ENCODE data around the gene CRTC3. TPM values are rescaled to one million over a fixed set of nuclear protein-coding genes. Genes with fewer than 3 reads are reported as not detected.

The CRTC3 gene
- total RNA-seq, 1 experiment from 2014 or later, result 3.9 TPM

DNA sequence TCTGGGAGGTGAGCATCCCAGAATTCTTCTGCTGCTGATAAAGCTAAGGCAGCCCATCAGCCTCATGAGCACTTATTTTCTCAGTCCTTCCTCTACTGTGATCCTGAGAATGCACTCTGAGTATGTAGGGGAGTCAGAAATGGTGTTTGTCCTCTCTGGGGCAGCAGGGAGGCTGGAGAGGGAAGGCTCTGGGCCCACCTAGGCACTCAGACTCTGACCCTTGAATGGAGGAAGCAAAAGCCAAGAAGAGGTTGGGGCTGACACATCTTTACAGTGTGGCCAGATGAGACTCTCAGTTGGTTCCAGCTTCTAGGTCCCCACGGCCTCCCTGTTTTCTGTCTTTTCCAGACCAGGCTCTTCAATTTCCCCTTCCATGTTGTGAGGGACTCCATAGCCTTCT is 151.3 kb downstream of the CRTC3 start:
- Histone ChIP-seq H4K5ac (ENCODE audit: insufficient read length, low read depth, low read length) (no peak overlapping the region), H3K27me3 (ENCODE audit: insufficient read depth, low read length) (no peaks in the 10 kb centered on the region), H3K4ac (ENCODE audit: low read depth, low read length) (no peak overlapping the region), H3K4me1 (ENCODE audit: insufficient read depth, low read length) (no peaks in the 10 kb centered on the region), H3K27ac (ENCODE audit: insufficient read length, low read depth, low read length) (no peak overlapping the region), H3T11ph (ENCODE audit: low read length) (no peak overlapping the region), H3K56ac (ENCODE audit: insufficient read length, low read depth, low read length) (no peak overlapping the region), H3K79me2 (ENCODE audit: insufficient read depth, low read length) (no peaks in the 10 kb centered on the region), H4K8ac (replicated peaks; ENCODE audit: insufficient read length, low read depth, low read length) (no peak overlapping the region), H3K23me2 (ENCODE audit: insufficient read length, low read depth, low read length, poor library complexity, severe bottlenecking) (no peaks in the 10 kb centered on the region), H3K23ac (ENCODE audit: insufficient read length, low read depth, low read length) (no peak overlapping the region), H2BK120ac (ENCODE audit: low read depth, low read length, poor library complexity, severe bottlenecking) (no peak overlapping the region), H2BK15ac (ENCODE audit: low read depth, low read length) (no peak overlapping the region), H2BK12ac (ENCODE audit: insufficient read length, low read depth, low read length) (no peak overlapping the region), H3K18ac (ENCODE audit: insufficient read length, low read depth, low read length) (no peak overlapping the region), H2BK20ac (ENCODE audit: low read depth, low read length, poor library complexity, severe bottlenecking) (no peak overlapping the region), H4K20me1 (ENCODE audit: control insufficient read depth, insufficient read depth, insufficient read length) (no peaks in the 10 kb centered on the region), H4K91ac (ENCODE audit: insufficient read length, low read depth, low read length) (no peak overlapping the region), H3K9me3 (ENCODE audit: control insufficient read depth, low read depth, low read length) (no peaks in the 10 kb centered on the region), H3K4me2 (ENCODE audit: insufficient read depth, insufficient read length, low read length) (no peak overlapping the region), H2AFZ (ENCODE audit: low read length) (no peak overlapping the region), H3K79me1 (ENCODE audit: insufficient read depth, low read depth, low read length, poor library complexity, severe bottlenecking) (no peaks in the 10 kb centered on the region), H3K14ac (ENCODE audit: insufficient read depth, low read length) (no peak overlapping the region), H3K9ac (ENCODE audit: extremely low read depth, insufficient read length, low read length) (no peak overlapping the region), H2AK5ac (ENCODE audit: insufficient read length, low read length) (no peak overlapping the region), H2BK5ac (ENCODE audit: insufficient read length, low read length) (no peak overlapping the region)
- H3K4me3 Mint-ChIP-seq, result no peak overlapping the region
- H3K9me3 Mint-ChIP-seq, result peaks cover 3% of the 10 kb centered on the region in 2 experiments; a peak in 1 of 5 replicates
- H3K36me3 Mint-ChIP-seq (ENCODE audit: insufficient read depth in 1 of 3, low read depth in 3 of 3), result no peaks in the 10 kb centered on the region
- TF ChIP-seq, protein P1, sequence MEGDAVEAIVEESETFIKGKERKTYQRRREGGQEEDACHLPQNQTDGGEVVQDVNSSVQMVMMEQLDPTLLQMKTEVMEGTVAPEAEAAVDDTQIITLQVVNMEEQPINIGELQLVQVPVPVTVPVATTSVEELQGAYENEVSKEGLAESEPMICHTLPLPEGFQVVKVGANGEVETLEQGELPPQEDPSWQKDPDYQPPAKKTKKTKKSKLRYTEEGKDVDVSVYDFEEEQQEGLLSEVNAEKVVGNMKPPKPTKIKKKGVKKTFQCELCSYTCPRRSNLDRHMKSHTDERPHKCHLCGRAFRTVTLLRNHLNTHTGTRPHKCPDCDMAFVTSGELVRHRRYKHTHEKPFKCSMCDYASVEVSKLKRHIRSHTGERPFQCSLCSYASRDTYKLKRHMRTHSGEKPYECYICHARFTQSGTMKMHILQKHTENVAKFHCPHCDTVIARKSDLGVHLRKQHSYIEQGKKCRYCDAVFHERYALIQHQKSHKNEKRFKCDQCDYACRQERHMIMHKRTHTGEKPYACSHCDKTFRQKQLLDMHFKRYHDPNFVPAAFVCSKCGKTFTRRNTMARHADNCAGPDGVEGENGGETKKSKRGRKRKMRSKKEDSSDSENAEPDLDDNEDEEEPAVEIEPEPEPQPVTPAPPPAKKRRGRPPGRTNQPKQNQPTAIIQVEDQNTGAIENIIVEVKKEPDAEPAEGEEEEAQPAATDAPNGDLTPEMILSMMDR (conservative IDR thresholded peaks at IDR 0.05), result no peak
- no peak overlapping the region for H3K27ac Mint-ChIP-seq
- no peaks in the 10 kb centered on the region; the same call in none of the 2 replicates for H3K27me3 Mint-ChIP-seq (ENCODE audit: low read depth)
- no CpG with 5 or more reads among the region's 1 CpG for WGBS (ENCODE audit: extremely low coverage, insufficient read length, low lambda C conversion rate)
- no peak for DNase-seq
- peaks cover 6 to 7% of the 10 kb centered on the region in 2 experiments; a peak in 3 of 4 replicates for H3K4me1 Mint-ChIP-seq
